GM12878 (cell line): ENCODE data around the gene VRK3.

Experiments used
- CTCF ChIP-seq, 3 experiments: IDR thresholded peaks in 2 of 3; conservative IDR thresholded peaks in 1 of 3; 2 replicates each; pipeline ENCODE4 v1.5.1; 2011; ENCODE audit warnings: low read depth in 3 of 3, low read length in 3 of 3, mild to moderate bottlenecking in 3 of 3, control low read depth in 2 of 3, moderate library complexity in 2 of 3, inconsistent platforms in 1 of 3, mixed read lengths in 1 of 3; ENCODE audit not compliant: control insufficient read depth in 2 of 3, insufficient read depth in 1 of 3; ENCODE audit errors: extremely low read depth in 1 of 3
- NR2C1 ChIP-seq: fragments of 450-650 bp; IDR thresholded peaks from 2 replicates; pipeline ENCODE4 v1.6.1; 2017; ENCODE audit warnings: antibody characterized with exemption, mild to moderate bottlenecking, moderate library complexity
- YY1 ChIP-seq: IDR thresholded peaks from 2 replicates; pipeline ENCODE4 v1.6.1; 2011; ENCODE audit warnings: low read depth, mild to moderate bottlenecking, low read length

- TF ChIP-seq NR2C1 (no peak), CTCF (IDR thresholded peaks at IDR 0.05 in 2 of 3, conservative IDR thresholded peaks at IDR 0.05 in 1 of 3; ENCODE audit: control insufficient read depth in 2 of 3, extremely low read depth in 1 of 3, insufficient read depth in 1 of 3, low read depth in 3 of 3, low read length in 3 of 3) (no peak), YY1 (no peak)
Observed at GRCh38 chr19:50042363-50043024, 17.3 kb upstream of the VRK3 start.
